Vagina (tissue), 2 donors: ENCODE data around the gene CPT1B.

ENCODE experiments used
- CTCF ChIP-seq, 3 experiments: fragments of 450-650 bp in 2 of 3; fragments of 200-600 bp in 1 of 3; sonication (generic) in 1 of 3; IDR thresholded peaks; one replicate each; pipeline ENCODE4 v1.5.1; 2017 to 2019; ENCODE audit warnings: antibody characterized with exemption in 3 of 3, mild to moderate bottlenecking in 2 of 3, moderate library complexity in 2 of 3
- POLR2A ChIP-seq, 2 donors: fragments of 450-650 bp; IDR thresholded peaks; one replicate each; pipeline ENCODE4 v1.6.1; 2017; ENCODE audit warnings: antibody characterized with exemption in 2 of 2, mild to moderate bottlenecking in 2 of 2, moderate library complexity in 2 of 2
- POLR2AphosphoS5 ChIP-seq, 2 donors: sonication (generic); formaldehyde crosslinking; IDR thresholded peaks; one replicate each; pipeline ENCODE4 v1.9.0; 2017; ENCODE audit warnings: antibody characterized with exemption in 2 of 2, mild to moderate bottlenecking in 2 of 2, low read depth in 1 of 2; ENCODE audit not compliant: insufficient read depth in 1 of 2

- TF ChIP-seq POLR2AphosphoS5 (IDR thresholded peaks at IDR 0.05; ENCODE audit: insufficient read depth in 1 of 2, low read depth in 1 of 2), result peak in 1 of 2 donors; percentile 12
- no peak for TF ChIP-seq CTCF (IDR thresholded peaks at IDR 0.05)
- no peak for TF ChIP-seq POLR2A (IDR thresholded peaks at IDR 0.05)
These were observed 21.7 kb upstream of the CPT1B start for GRCh38 chr22:50599816-50600455.
